ENCODE results near the gene FRMD6. TPM values are rescaled to one million over a fixed set of nuclear protein-coding genes. Genes with fewer than 3 reads are reported as not detected.

The FRMD6 gene
- total RNA-seq, 1 donor from 2014 or later: 33.4 TPM

Small RNAs within 50 kb of the gene (small RNA-seq; reads per million reads assigned to genes)
- not detected for gene OR7E159P
- not detected for gene RNA5SP385
- not detected for gene RNU6-301P

Other genes starting within 250 kb of the FRMD6 start
- 25.1 TPM for gene GNG2, start 208.7 kb downstream of the FRMD6 start, total RNA-seq

All from skeletal muscle tissue (tissue), 2 donors.